Left cardiac atrium (tissue), 4 donors: Measurements from ENCODE around the gene RTBDN. TPM values are rescaled to one million over a fixed set of nuclear protein-coding genes. Genes with fewer than 3 reads are reported as not detected.
A peak's percentile ranks its signal among the peaks of the same experiment; 100 is the strongest.

ENCODE experiments used
- ATAC-seq, 2 donors: fragments of 200-7000 bp; cut with Tn5 transposase; one replicate each; pipeline ENCODE4 v1.9.1; 2020; ENCODE audit warnings: mild to moderate bottlenecking in 2 of 2, moderate library complexity in 2 of 2
- DNase-seq: peaks from one replicate; pipeline ENCODE4 v3.0.0-alpha.2; 2020
- intact Hi-C, 2 donors: fragments of 100-400 bp; cut with DNase I; formaldehyde crosslinking; loops; one replicate each; pipeline versions ENCODE4 v1.14.1 to v1.15.1; 2022 to 2023
- microRNA-seq, 2 donors: library from miRNA; unstranded; fragments of <30 nt; microRNA quantifications; one replicate each; pipeline ENCODE4 v1.2.0, GENCODE V29; 2020
- total RNA-seq, 2 donors: library from RNA; stranded (reverse); fragmentation: NEBNext Ultra II Directional; extraction: Animal tissue kit (Norgen Biotek cat#: 25700); gene quantifications; one replicate each; pipeline ENCODE4 v1.2.1, GENCODE V29; 2021
- donor health status: DM: no; HTN: yes; CAD: no.
- donor health status: DM: no; HTN: yes; CAD: no; lungs with severe emphysema.
- donor health status: DM: yes; HTN: yes; CAD: no.
- donor health status: Dilated cardiomyopathy.

The RTBDN gene
- total RNA-seq, 2 donors from 2014 or later: not detected

DNA sequence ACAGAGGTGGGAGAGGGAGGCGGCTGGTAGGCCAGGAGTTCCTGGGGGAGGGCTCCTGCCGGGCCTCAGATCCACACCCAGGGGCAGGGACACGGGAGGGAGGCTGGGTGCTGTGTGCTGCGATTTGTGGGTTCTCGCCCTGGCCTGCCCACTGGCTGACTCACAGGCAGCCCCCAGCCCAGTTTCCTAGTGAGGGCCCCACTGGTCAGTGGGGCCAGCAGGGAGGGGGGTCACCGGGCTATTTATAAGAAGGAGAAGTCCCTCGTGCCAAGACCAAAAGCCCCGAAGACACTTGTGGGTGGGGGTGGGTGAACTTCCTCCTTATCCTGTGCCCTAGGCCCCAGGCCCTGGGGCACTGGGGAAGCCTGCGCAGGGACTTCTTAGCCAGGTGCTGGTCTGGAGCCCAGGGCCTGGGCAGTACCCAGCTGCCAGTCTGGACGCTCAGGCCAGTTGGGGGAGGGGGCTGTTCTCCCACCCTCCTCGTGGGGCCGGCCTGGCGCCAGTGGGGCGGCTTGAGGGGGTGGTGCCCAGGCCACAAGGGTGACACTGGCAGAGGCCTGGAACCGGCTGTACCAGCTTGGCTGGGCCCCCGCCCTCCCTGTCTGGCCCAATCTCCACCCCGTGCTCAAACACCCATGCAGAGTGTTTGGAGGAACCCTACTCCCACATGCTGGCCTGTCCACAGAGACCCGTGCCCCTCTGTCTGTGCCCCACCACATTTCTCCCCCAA, 48.1 kb downstream of the RTBDN start:
- ATAC-seq: no peak
- peak; percentile 72 for DNase-seq
- intact Hi-C loops: no loop called here

GRCh38 chr19:12785431-12786031, 48.8 kb downstream of the RTBDN start:
- no peak for DNase-seq
- no peak for ATAC-seq
- intact Hi-C loops: no loop called here

- intact Hi-C loops: no loop called here
- ATAC-seq (no peak), DNase-seq (no peak)
Observed at GRCh38 chr19:12784871-12785430, 49.4 kb downstream of the RTBDN start.

DNA sequence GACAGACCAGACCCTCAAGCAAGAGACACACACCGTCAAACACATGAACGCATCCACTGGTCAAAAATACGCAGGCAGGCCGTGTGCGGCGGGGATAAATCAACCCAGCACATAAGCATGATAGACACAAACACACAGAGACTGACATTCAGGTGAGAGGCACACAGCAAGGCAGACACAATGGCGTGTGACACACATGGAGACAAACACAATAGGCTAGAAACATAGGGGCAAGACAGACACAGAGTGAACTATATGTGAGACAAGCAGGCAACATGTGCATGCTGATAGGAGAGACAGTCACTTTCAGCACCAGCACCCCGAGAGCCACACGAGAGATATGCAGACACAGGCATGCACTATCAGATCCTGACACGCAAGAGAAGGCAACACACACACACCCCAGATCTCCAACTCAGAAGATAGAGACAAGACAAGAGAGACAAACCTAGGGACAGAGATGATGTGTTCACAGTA, 49.9 kb downstream of the RTBDN start:
- no peak for DNase-seq
- no peak for ATAC-seq
- intact Hi-C loops: no loop called here

DNA sequence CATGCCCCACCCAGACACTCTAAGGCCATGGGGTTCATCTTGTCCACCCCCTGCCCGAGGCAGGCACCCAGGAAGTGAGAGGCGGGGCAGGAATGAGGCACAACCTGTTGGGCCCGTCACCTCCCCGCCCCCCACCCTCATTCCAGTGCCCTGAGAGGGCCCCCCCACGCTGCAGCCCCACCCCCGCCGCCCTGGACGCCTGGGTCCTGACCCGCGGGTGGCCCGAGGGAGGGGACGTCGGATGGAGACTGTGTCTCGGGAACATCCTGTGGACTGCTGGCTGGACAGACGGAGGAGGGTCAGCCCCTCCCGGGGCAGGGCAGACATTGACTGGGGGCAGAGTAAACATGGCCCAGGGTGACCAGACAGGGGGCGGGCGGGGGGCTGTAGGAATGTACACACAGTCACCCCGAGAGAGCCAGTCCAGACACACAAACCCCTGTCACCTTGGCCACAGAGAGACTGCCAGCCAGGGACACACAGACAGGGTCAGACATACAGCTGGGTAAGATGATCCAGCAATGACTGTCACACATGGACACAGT, 50.5 kb downstream of the RTBDN start:
- DNase-seq (peak; percentile 82), ATAC-seq (peak in 1 of 2 donors; percentile 34)
- intact Hi-C loops: no loop called here

DNA sequence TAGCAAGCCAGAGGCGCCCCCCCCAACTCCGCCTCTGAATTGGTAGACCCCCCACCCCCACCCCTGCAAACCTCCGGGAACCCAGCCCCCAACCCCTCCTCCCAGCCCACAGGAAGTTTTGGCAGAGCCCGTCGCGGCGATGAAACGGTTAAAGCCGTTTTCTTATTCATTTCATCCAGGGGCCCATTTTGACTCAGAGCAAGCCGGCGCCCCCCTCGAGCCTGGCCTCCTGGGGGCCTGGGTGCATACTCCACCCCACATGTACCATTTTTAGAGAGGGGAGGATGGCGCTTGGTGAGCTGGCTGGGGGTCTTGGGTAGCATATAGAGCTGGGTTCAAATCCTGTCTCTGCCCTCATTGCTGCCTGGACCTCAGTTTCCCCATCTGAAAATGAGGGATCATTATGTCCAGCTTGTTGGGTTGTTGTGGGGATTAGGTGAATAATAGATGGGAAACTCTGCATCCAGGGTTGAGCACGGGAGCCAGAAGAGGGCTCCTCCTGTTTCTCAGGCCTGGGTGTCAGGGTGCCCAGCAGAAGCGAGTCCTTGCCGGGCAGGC, 51.0 kb downstream of the RTBDN start:
- intact Hi-C loops: no loop called here
- DNase-seq (no peak), ATAC-seq (no peak)

DNA sequence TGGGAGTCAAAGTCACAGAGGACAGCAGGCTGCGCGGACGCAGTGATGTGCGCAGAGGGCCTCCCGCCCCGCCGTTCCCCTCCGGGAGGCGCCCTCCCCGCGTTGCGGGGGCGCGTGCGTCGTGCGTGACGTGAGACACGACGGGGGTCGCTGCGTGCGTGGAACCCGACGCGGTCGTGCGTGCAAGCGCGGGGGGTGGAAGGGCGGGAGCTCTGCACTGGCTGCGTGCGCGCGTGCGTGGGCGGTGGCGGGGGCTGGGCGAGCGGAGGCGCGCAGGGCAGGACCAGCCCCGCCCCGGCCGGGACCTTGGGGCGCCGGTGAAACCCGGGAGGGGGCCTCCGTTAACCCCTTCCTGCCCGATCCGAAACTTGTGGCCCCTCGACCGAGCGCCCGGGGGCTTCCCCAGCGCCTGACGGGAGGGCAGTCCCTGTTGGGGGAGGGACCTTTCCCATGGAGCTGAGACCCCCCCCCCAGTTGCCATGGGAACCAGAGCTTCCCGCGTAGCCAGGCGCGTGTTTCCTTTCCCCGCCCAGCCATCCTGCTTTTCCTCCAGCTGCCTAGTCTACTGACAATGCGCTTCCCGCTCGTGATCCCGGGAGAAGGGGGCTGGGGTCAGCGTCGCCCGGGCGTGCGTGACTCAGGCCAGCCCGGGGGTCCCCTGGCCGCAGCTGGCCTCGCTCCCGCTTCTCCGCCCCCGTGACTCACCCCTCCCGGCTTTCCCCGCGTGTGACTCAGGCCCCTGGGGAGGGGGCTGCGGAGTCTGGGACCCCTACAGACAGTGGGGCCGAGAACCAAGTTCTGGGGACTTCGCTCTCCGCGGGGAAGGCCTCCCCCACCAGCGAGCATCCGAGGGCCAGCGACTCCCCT, 51.7 kb downstream of the RTBDN start:
- ATAC-seq: peak; percentile 69 to 78
- DNase-seq: peak; percentile 95
- intact Hi-C loops: no loop called here

DNA sequence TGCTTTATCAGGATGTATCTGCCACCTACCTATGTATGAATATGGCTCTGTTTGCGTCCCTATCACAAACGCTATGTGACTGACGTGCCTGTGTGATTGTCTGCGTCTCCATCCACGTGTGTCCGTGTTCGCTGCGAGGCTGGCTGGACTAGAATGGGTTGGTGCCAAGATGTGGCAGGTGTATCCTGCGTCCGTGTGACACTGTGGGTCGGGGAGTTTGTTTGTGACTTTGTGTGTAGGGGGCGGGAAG, 52.3 kb downstream of the RTBDN start:
- intact Hi-C loops: no loop called here
- no peak for ATAC-seq
- no peak for DNase-seq

GRCh38 chr19:12779162-12779993, 55.0 kb downstream of the RTBDN start:
- ATAC-seq (peak; percentile 0 to 21), DNase-seq (peak; percentile 84)
- intact Hi-C loops: no loop called here

DNA sequence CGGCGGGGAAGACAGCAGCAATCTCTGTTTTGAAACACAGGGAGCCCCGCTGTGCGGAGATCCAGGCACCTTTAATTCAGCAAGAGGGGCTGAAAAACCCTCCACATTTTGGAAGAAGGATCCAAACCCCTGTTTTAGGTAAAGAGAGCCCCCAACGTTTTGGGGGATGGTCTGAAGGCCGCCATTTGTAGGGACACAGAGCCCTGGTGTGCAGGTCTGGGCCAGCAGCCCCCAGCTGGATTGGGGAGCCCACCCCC, 55.5 kb downstream of the RTBDN start:
- no peak for DNase-seq
- intact Hi-C loops: no loop called here
- no peak for ATAC-seq

GRCh38 chr19:12778017-12778904, 56.1 kb downstream of the RTBDN start:
- DNase-seq (peak; percentile 87), ATAC-seq (peak; percentile 45 to 47)
- intact Hi-C loops: no loop called here

DNA sequence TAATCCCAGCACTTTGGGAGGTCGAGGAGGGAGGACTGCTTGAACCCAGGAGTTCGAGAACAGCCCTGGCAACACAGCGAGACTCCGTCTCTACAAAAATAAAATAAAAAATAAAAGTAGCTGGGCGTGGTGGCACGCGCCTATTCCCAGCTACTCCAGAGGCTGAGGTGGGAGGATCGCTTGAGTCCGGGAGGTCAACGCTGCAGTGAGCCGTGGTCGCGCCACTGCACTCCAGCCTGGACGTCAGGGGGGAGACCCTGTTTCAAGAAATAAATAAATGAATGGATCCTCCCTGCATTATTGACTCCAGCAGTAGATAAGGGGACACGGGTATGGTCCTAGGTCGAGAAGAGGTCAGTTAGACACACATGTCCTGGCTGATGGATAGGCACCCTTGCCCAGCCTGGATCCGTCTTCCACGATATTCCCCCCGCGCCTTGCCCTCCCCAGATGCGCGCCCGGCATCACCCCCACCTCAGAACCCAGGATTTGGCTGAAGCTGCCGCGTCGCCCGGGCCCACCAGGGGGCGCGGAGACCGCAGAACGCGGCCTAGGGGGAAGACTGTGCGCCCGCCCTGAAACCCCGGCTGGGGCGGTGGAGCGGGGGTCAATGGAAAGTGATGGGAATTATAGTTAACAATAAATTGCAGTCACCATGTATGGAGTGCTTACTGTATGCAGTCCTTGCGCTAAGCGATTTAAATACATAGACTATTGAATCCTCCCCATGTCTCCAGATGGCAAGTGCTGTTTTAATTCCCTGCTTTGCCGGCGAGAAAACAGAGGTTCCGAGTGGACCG, 57.0 kb downstream of the RTBDN start:
- ATAC-seq (peak; percentile 41 to 48), DNase-seq (peak; percentile 87)
- intact Hi-C loops: loop anchor here (1.0 to 2.0 kb wide), 2 partner anchors 15 to 19 kb away; no protein-coding TSS in a partner anchor

Small RNAs within 50 kb of the gene (microRNA-seq; reads per million reads assigned to microRNA genes)
- gene MIR5684 (0 reads per million in 2 donors), gene MIR6794 (0 reads per million in 2 donors)

Other genes with a start within 250 kb of the RTBDN start
- 1 to 10 TPM; 4.1 to 4.4 TPM for gene ZNF490, start 223.8 kb downstream of the RTBDN start, total RNA-seq
- 10 to 100 TPM; 18.9 to 21.5 TPM for gene ZNF791, start 223.7 kb downstream of the RTBDN start, total RNA-seq
- 10 to 100 TPM; 42.1 to 55.8 TPM for gene MAN2B1, start 167.8 kb downstream of the RTBDN start, total RNA-seq
- gene WDR83, start 167.8 kb downstream of the RTBDN start, total RNA-seq: 1 to 10 TPM; 7.8 to 8.0 TPM
- gene DHPS, start 152.7 kb downstream of the RTBDN start, total RNA-seq: 10 to 100 TPM; 38.4 to 51.9 TPM
- not detected for gene GNG14, start 146.6 kb downstream of the RTBDN start, total RNA-seq
- 1 to 10 TPM; 1.4 to 2.3 TPM for gene FBXW9, start 137.9 kb downstream of the RTBDN start, total RNA-seq
- gene TNPO2, start 110.6 kb downstream of the RTBDN start, total RNA-seq: 10 to 100 TPM; 33.8 to 53.6 TPM
- gene TRIR, start 99.9 kb downstream of the RTBDN start, total RNA-seq: 100 to 1,000 TPM; 112 to 122 TPM
- gene GET3, start 97.1 kb downstream of the RTBDN start, total RNA-seq: 10 to 100 TPM; 51.2 to 52.5 TPM
- gene BEST2, start 82.8 kb downstream of the RTBDN start, total RNA-seq: not detected
- 10 to 100 TPM; 16.8 to 28.8 TPM for gene HOOK2, start 59.0 kb downstream of the RTBDN start, total RNA-seq
- 100 to 1,000 TPM in 1 of 2 donors, 10 to 100 TPM in 1; 46.6 to 216 TPM for gene JUNB, start 43.1 kb downstream of the RTBDN start, total RNA-seq
- gene PRDX2, start 32.8 kb downstream of the RTBDN start, total RNA-seq: 100 to 1,000 TPM; 525 to 629 TPM
- gene THSD8, start 32.5 kb downstream of the RTBDN start, total RNA-seq: 1 to 10 TPM; 1.8 to 3.2 TPM
- gene RNASEH2A, start 28.0 kb downstream of the RTBDN start, total RNA-seq: 1 to 10 TPM; 5.6 to 8.1 TPM
- gene MAST1, start 3.9 kb upstream of the RTBDN start, total RNA-seq: under 1 TPM; 0.29 to 0.37 TPM
- 10 to 100 TPM; 19.9 to 23.6 TPM for gene DNASE2, start 46.9 kb upstream of the RTBDN start, total RNA-seq
- not detected for gene KLF1, start 52.6 kb upstream of the RTBDN start, total RNA-seq
- gene GCDH, start 56.6 kb upstream of the RTBDN start, total RNA-seq: 10 to 100 TPM; 23.7 to 26.1 TPM
- not detected for gene SYCE2, start 84.7 kb upstream of the RTBDN start, total RNA-seq
- gene FARSA, start 99.1 kb upstream of the RTBDN start, total RNA-seq: 10 to 100 TPM; 31.8 to 49.1 TPM
- gene CALR, start 104.0 kb upstream of the RTBDN start, total RNA-seq: 100 to 1,000 TPM; 627 to 707 TPM
- gene RAD23A, start 111.3 kb upstream of the RTBDN start, total RNA-seq: 100 to 1,000 TPM; 113 to 131 TPM
- gene GADD45GIP1, start 122.6 kb upstream of the RTBDN start, total RNA-seq: 10 to 100 TPM; 25.5 to 28.1 TPM
- 1 to 10 TPM; 5.2 to 7.0 TPM for gene DAND5, start 135.0 kb upstream of the RTBDN start, total RNA-seq
- 100 to 1,000 TPM; 117 to 133 TPM for gene NFIX, start 160.9 kb upstream of the RTBDN start, total RNA-seq